Activated gamma-delta T cell treated with Interleukin-2 at 50 U/mL for 16 hours (primary cell): Measurements from ENCODE around the gene DLGAP4.
"Not testable (repeated sequence)": the region's sequence is repeated elsewhere in the genome, so short reads cannot be mapped to it uniquely, and the experiment has no call there.

Source experiments
- DNase-seq: peaks from one replicate; pipeline ENCODE4 v3.0.0-alpha.2; 2020

The DLGAP4 gene

GRCh38 chr20:36359668-36360406, 53.7 kb downstream of the DLGAP4 start:
- DNase-seq, result no peak

GRCh38 chr20:36360429-36360828, 54.3 kb downstream of the DLGAP4 start:
- no peak for DNase-seq

- no peak for DNase-seq
Observed at GRCh38 chr20:36361406-36361805, 55.3 kb downstream of the DLGAP4 start.

GRCh38 chr20:36362261-36362660, 56.1 kb downstream of the DLGAP4 start:
- DNase-seq, result no peak

- DNase-seq, result no peak
Observed at GRCh38 chr20:36362978-36363713, 57.0 kb downstream of the DLGAP4 start.

- DNase-seq, result no peak
Observed at GRCh38 chr20:36364506-36364905, 58.4 kb downstream of the DLGAP4 start.

GRCh38 chr20:36366623-36367369, 60.7 kb downstream of the DLGAP4 start:
- DNase-seq, result no peak

GRCh38 chr20:36367370-36367745, 61.2 kb downstream of the DLGAP4 start:
- DNase-seq, result no peak

- DNase-seq, result no peak
Observed at GRCh38 chr20:36367907-36368799, 62.0 kb downstream of the DLGAP4 start.

GRCh38 chr20:36368869-36369268, 62.7 kb downstream of the DLGAP4 start:
- no peak for DNase-seq

GRCh38 chr20:36369739-36370138, 63.6 kb downstream of the DLGAP4 start:
- no peak for DNase-seq

- no peak for DNase-seq
Observed at GRCh38 chr20:36370991-36371790, 65.1 kb downstream of the DLGAP4 start.

GRCh38 chr20:36372666-36373065, 66.5 kb downstream of the DLGAP4 start:
- DNase-seq, result no peak

GRCh38 chr20:36373089-36373488, 67.0 kb downstream of the DLGAP4 start:
- no peak for DNase-seq

- no peak for DNase-seq
Observed at GRCh38 chr20:36374995-36375394, 68.9 kb downstream of the DLGAP4 start.

- no peak for DNase-seq
Observed at GRCh38 chr20:36377348-36378326, 71.5 kb downstream of the DLGAP4 start.

GRCh38 chr20:36378686-36379085, 72.5 kb downstream of the DLGAP4 start:
- no peak for DNase-seq

GRCh38 chr20:36379914-36380313, 73.8 kb downstream of the DLGAP4 start:
- not testable (repeated sequence) for DNase-seq

- no peak for DNase-seq
Observed at GRCh38 chr20:36384022-36384619, 78.0 kb downstream of the DLGAP4 start.

GRCh38 chr20:36385503-36385902, 79.4 kb downstream of the DLGAP4 start:
- DNase-seq, result no peak
